ENCODE measurements around the gene OXCT2. TPM values are rescaled to one million over a fixed set of nuclear protein-coding genes. Genes with fewer than 3 reads are reported as not detected.

The OXCT2 gene
- total RNA-seq, 4 donors from 2014 or later, result 0.45 to 10.1 (median 1.6) TPM

DNA sequence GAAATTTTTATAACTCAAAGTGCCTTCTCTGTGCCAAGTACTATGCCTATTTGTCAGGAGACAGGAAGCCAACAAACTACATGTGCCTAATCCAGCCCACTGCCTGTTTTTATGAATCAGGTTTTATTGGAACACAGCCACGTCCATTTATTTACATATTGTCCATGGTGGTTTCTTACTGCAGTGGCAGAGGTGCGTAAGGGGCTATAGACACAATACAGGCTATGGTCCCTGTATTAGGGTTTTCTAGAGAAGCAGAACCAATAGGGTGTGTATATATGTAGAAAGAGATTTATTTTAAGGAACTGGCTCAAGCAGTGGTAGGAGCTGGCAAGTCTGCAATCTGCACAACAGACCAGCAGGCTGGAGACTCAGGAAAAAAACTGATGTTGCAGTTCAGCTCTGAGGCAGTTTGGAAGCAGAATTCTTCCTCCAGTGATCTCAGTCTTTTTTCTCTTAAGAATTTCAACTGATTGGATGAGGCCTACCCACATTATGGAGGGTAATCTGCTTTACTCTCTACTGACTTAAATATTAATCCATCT is 17.1 kb downstream of the OXCT2 start:
- TF ChIP-seq EP300 (IDR thresholded peaks at IDR 0.05), result no peak
- TF ChIP-seq POLR2A (IDR thresholded peaks at IDR 0.05), result no peak
- no peak for TF ChIP-seq CTCF (IDR thresholded peaks at IDR 0.05)
- Histone ChIP-seq H3K36me3 (peaks cover 98% of the 10 kb centered on the region), H3K4me3 (no peak overlapping the region), H3K4me1 (no peaks in the 10 kb centered on the region), H3K9me3 (no peaks in the 10 kb centered on the region), H3K27me3 (no peaks in the 10 kb centered on the region), H3K27ac (no peak overlapping the region)
- DNase-seq (ENCODE audit: low spot score in 2 of 2), result no peak
- 83% methylated on average over 2 of the region's 2 CpGs for WGBS

DNA sequence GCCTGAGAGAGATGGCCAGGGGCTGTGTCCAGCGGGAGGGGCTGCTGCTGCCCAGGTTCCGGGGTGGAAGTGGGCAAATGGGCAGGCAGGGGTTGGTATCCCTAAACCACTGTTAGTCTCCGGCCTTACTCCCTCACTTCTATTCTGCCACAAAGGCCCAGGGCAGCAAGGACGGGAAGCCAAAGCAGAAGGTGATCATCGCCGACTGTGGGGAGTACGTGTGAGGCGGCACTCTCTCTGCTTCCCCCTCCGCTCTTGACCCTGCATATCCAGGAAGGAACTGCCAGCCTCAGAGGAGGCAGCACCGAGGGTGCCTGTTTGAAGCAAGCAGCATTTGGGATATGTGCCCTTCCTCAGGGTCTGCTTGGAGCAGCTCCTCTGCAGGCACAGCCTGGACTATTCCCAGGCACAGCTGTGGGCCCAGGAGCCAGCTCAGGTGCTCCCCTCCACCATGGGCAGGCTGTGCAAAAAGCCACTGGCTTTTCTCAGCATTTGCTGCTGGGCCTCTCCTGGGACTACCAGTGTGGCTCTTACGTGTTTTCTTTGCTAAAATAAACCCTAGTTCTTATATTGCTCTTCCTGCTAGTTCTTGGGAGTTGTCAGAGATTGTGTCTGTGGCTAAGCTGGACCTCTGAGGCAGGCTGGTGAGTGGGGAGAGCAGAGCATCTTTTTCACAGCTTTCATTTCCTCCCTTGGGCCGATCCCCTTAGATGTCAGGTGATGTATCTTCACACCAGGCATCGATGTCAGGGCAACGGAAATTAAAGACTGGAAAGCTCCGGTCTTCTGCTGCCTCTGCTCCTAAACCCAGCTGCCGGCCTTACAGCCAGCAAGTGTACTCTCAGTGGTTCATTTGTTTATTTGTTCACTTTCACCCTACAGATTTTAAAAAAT is 17.8 kb downstream of the OXCT2 start:
- no peaks in the 10 kb centered on the region for H3K4me1 ChIP-seq
- no peaks in the 10 kb centered on the region for H3K27me3 ChIP-seq
- no peak for DNase-seq (ENCODE audit: low spot score in 2 of 2)
- TF ChIP-seq EP300 (IDR thresholded peaks at IDR 0.05) (no peak), CTCF (IDR thresholded peaks at IDR 0.05) (no peak), POLR2AphosphoS5 (IDR thresholded peaks at IDR 0.05) (no peak), POLR2A (IDR thresholded peaks at IDR 0.05) (no peak)
- 88% methylated on average over 16 of the region's 16 CpGs for WGBS
- H3K36me3 ChIP-seq, result peaks cover 98% of the 10 kb centered on the region
- no peak overlapping the region for H3K4me3 ChIP-seq
- H3K9me3 ChIP-seq, result no peaks in the 10 kb centered on the region
- no peak overlapping the region for H3K27ac ChIP-seq

GRCh38 chr1:39752703-39753102 is 18.4 kb downstream of the OXCT2 start:
- Histone ChIP-seq H3K4me3 (no peak overlapping the region), H3K9me3 (no peaks in the 10 kb centered on the region), H3K27me3 (no peaks in the 10 kb centered on the region), H3K36me3 (peaks cover 98% of the 10 kb centered on the region), H3K27ac (no peak overlapping the region), H3K4me1 (no peaks in the 10 kb centered on the region)
- no peak for TF ChIP-seq EP300 (IDR thresholded peaks at IDR 0.05)
- TF ChIP-seq POLR2AphosphoS5 (IDR thresholded peaks at IDR 0.05), result no peak
- TF ChIP-seq CTCF (IDR thresholded peaks at IDR 0.05), result no peak
- TF ChIP-seq POLR2A (IDR thresholded peaks at IDR 0.05), result no peak
- WGBS, result 91% methylated on average over 6 of the region's 6 CpGs
- no peak for DNase-seq (ENCODE audit: low spot score in 2 of 2)

GRCh38 chr1:39751595-39751994 is 19.6 kb downstream of the OXCT2 start:
- Histone ChIP-seq H3K27me3 (no peaks in the 10 kb centered on the region), H3K36me3 (peaks cover 98% of the 10 kb centered on the region), H3K4me1 (no peaks in the 10 kb centered on the region), H3K9me3 (no peaks in the 10 kb centered on the region), H3K4me3 (no peak overlapping the region), H3K27ac (no peak overlapping the region)
- TF ChIP-seq EP300 (IDR thresholded peaks at IDR 0.05) (no peak), POLR2AphosphoS5 (IDR thresholded peaks at IDR 0.05) (no peak), POLR2A (IDR thresholded peaks at IDR 0.05) (no peak), CTCF (IDR thresholded peaks at IDR 0.05) (no peak)
- no peak for DNase-seq (ENCODE audit: low spot score in 2 of 2)
- WGBS, result 97% methylated on average over 7 of the region's 7 CpGs

DNA sequence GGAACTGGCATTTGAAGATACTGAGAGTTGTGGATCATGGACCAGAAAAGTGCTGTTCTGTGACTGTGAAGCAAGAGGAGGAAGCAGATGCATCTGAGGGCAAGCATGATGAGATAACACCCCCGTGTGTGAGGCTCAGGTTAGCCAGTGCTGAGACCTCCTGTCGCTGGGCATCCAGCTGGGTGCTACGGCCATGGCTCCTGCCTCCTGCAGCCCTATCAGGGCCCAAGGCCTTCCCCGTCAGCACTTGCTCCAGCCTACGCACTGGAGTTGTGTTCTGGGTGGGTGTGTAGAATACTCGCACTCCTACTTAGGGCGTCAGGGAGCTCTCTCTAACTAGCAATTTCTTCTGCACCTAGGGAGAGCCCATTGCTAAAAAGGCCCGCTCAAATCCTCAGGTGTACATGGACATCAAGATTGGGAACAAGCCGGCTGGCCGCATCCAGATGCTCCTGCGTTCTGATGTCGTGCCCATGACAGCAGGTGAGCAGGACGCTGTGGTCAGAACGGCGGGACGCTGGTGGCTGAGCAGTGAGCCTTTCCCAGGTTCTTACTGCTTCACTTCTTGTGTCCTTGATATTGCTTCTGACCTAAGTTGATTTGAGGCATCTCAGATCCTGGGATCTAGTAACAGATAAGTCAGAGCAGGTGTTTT is 26.0 kb downstream of the OXCT2 start:
- Histone ChIP-seq H3K9me3 (no peaks in the 10 kb centered on the region), H3K27me3 (no peaks in the 10 kb centered on the region), H3K27ac (no peak overlapping the region), H3K4me1 (peaks cover under 1% of the 10 kb centered on the region), H3K4me3 (no peak overlapping the region), H3K36me3 (peaks cover 91% of the 10 kb centered on the region)
- 97% methylated on average over 10 of the region's 16 CpGs for WGBS
- DNase-seq (ENCODE audit: low spot score in 2 of 2), result no peak
- no peak for TF ChIP-seq EP300 (IDR thresholded peaks at IDR 0.05)
- TF ChIP-seq CTCF (IDR thresholded peaks at IDR 0.05), result no peak
- no peak for TF ChIP-seq POLR2AphosphoS5 (IDR thresholded peaks at IDR 0.05)
- TF ChIP-seq POLR2A (IDR thresholded peaks at IDR 0.05), result no peak

All from suprapubic skin (tissue), 4 donors.